SIG-M5 (cell line): ENCODE data around the gene SNRPD3.
"Not testable (repeated sequence)": the region's sequence is repeated elsewhere in the genome, so short reads cannot be mapped to it uniquely, and the experiment has no call there.

ENCODE experiments used
- DNase-seq: peaks from one replicate; lab custom pipeline; 2025; lab: John Stamatoyannopoulos, UW

Gene SNRPD3

DNA sequence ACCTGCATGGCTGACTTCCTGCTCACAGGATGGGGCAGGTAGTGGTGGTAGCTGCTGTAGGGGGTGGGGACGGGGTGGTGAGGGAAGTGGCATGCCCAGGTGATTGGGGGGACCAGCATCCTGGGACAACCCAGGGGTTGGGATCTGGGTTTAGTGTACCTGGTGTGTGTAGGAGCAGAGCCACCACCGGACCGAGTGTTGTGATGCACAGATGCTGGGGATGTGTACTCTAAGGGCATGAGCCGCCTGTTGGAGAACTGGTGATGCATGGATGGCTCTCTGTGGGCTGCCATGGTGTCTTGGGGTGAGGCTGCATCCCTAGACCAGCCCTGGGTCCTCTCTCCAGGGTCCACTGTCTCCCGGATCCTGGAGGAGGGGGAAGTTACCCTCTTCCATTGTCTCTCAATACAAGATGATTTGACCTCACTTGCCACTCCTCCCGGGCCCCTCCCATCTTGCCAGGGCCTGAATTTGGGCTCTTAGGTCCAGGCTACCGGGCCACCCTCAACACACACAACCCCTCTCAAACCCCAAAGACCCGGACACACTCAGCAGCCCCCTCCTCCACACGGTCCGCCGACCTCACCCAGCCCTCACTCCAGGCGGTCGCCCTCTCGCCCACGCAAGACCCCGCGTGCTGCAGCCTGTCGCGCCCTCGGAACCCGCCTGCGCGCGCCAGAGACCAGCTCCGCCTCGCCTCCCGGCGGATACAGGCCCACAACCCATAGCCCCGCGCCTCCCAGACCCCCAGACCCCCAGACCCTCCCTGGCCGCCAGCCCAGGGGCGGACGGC, 36.5 kb downstream of the SNRPD3 start:
- no peak for DNase-seq

DNA sequence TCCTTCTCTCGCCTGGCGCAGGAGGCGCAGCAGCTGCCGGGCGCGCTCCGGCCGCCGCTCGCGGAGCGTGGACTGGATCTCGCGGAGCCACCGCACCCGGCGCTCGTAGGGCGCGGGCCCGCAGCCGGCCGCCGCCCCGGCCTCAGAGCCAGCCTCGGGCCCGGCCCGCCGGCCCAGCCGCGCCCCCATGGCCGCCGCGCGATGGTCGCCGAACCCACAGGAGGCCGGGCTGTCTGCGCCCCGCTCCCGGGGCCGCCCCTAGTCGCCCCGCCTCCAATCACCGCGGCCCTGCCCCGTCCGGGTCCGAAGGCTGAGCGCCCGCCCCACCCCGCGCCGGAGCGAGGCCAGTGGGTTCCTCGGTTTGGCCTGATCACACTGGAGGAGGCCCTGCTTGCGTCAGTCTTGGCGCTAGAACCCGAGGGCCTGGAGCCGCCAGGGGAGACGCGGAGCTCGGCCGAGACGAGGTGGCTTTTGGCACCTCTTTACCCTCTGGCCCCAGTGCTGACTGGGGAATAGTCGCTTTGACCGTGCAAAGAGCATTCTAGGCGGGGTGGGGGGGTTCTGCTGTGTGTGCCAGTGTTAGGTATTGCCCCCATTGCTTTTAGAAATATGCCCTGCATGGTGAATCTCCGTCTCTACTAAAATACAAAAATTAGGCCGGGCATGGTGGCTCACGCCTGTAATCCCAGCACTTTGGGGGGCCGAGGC, 37.2 kb downstream of the SNRPD3 start, which contains the start of gene LRRC75B:
Gene LRRC75B (minus strand): TSS at position 223 of the 708 bp plus-strand sequence. CDS start 34 bp downstream, at position 189.
- DNase-seq: no peak

DNA sequence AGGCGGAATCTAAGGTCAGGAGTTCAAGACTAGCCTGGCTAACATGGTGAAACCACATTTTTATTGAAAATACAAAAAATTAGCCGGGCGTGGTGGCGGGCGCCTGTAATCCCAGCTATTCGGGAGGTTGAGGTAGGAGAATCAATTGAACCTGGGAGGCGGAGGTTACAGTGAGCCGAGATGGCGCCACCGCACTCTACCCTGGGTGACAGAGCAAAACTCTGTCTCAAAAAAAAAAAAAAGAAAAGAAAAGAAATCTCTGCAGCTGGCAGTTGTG, 37.7 kb downstream of the SNRPD3 start:
- DNase-seq: not testable (repeated sequence)

DNA sequence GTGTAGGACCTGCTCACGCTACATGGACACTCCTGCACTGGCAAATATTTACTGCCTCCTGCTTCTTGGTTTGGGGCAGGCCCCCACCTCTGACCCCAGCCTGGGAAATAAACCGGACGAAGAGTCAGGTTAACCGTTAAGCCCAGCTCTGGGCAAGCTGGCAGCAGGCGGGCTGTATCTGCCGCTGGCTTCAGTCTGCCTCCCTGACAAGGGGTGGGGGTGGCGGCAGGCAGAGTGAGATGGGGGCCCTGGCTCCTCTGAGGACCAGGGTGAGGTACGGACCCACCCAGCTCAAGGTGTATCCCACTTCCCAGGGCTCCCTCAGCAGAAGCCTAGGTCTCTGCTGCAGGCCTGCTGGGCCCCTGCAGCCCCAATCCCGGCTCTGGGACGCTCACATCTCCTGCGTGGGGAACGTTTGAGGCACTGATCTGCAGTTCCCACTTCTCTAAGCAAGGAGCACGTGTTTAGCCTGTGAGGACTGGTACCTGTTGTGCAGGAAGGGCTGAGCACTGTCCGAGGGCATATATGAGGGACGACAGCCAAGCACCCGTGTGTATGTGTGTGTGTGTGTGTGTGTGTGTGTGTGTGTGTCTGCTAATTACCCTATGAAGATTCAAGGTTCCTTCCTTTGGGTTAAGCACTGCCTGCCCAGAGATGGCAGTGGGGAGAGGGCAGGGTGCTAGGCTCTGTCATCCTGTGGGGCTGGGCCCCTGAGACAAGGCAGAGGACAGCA, 38.2 kb downstream of the SNRPD3 start:
- no peak for DNase-seq

DNA sequence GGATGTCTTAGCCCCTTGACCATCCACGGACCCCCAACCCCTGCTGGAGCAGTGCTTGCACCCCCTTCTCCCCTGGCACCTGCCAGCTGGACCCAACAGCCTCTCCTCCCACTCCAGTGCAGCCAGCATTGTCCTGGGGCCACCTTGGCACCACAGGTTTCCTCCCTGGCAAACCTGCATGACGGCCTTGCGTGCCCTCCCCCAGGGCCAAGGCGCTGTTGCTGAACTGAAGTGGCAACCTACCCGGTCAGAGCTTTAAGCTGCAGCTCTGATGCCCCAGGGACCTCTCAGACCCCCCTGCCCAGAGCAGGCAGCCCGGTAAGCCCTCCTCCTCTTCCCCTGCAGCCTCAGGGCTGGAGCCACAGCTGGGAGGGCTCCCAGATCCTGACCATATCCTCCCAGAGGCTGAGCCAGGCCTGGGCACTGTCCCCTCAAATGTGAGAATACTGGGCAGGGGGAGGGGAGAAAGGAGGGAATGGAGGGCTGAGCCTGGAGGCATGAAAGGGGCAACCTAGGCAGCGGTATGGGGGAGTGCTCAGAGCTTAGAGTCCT, 38.8 kb downstream of the SNRPD3 start:
- DNase-seq: no peak

DNA sequence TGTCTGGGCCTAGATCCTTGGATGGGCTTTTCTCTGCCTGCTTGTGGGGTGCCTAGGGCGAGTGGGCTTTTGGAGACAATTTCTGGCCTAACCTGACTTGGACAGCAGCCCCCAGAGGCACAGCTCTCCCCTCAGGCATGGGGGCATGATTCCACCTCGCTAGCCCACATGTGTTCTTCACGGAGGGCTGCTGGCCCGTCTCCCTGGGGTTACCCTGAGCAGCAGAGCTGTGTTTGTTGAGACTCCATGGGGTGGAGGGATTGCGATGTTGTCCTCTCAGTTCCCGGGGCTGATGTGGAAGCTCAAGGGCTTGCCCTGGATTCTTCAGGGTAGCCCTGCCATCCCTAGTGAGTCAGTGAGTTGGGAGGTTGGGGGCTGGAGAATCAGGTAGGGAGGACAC, 39.4 kb downstream of the SNRPD3 start:
- no peak for DNase-seq

DNA sequence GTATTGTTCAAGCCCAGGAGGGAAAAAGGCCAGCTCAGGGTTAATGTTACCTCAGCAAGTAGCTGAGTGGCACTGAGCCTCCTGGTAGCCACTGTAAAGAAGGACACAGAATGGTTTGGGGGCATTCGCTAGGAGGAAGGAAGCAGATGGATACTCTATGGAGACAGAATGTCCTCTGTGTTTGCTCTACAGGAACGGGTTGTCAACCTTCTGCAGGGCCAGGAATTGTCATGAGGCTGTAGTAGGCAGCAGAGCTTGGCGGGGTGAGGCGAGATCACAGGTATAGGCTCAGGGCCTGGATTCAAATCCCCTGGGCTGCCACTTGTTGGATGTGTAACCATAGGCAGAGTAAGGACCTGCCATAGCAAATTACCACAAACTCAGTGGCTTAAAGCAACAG, 40.1 kb downstream of the SNRPD3 start:
- DNase-seq: no peak

DNA sequence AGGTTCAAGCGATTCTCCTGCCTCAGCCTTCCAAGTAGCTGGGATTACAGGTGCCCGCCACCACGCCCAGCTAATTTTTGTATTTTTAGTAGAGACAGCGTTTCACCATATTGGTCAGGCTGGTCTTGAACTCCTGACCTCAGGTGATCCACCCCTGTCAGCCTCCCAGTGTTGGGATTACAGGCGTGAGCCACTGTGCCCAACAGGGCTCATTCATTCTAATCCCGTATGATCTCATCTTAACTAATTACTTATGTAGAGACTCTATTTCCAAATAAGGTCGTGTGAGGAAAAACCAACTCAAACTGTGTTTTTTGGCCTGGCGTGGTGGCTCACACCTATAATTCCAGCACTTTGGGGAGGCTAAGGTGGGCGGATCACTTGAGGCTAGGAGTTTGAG, 41.3 kb downstream of the SNRPD3 start:
- not testable (repeated sequence) for DNase-seq

DNA sequence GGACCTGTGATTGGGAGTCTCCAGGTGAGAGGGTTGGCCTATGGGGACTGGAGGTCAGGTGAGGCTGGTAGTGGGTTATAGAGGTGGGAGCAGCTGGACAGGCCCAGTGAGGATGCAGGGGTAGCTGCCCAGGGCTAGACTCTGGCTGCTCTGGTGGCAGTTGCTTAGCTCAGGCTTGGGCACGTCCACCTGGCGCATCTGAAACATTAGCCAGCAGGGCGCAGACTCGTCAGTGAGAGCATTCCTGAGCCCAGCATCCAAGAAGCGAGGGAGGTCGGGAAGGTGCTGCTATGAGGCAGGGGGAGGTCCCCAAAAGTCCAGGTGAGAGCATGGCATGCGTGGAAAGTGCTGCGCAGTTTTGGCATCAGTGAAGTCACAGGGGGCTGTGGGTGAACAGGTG, 43.7 kb downstream of the SNRPD3 start:
- no peak for DNase-seq

DNA sequence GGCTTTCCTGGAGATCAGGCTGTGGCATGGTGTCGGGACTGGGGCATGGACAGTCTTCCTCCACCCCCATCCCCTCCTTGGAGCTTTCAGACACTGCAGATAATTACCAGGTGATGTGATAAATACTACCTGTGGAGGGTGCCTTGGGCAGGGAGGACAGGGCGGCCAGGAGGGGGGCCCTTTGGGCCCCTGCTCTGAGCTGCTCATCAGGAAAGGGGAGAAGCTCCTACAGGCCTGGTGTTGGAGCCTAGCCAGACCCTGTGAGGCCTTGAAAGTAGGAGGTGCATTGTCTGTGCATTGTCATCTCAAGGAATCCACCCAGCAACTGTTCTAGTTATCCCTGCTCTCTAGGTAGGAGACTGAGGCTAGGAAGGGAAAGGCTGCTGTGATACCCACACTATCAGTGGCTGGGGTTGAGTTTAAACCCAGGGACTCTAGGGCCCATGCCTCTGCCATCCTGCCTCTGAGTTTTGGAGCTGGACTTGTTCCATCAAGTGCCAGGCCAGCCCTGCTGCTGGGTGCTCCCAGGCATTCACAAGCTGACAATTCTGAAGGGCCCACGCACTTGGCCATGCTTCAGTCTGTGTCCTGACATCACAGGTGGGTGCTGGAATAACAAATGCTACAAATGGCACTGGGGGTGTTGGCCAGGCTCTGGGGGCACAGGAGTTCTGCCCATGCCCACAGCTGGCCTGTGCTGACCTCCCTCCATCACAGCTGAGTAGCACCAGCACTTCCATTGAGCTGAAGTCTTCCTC, 44.3 kb downstream of the SNRPD3 start:
- DNase-seq: not testable (repeated sequence)

DNA sequence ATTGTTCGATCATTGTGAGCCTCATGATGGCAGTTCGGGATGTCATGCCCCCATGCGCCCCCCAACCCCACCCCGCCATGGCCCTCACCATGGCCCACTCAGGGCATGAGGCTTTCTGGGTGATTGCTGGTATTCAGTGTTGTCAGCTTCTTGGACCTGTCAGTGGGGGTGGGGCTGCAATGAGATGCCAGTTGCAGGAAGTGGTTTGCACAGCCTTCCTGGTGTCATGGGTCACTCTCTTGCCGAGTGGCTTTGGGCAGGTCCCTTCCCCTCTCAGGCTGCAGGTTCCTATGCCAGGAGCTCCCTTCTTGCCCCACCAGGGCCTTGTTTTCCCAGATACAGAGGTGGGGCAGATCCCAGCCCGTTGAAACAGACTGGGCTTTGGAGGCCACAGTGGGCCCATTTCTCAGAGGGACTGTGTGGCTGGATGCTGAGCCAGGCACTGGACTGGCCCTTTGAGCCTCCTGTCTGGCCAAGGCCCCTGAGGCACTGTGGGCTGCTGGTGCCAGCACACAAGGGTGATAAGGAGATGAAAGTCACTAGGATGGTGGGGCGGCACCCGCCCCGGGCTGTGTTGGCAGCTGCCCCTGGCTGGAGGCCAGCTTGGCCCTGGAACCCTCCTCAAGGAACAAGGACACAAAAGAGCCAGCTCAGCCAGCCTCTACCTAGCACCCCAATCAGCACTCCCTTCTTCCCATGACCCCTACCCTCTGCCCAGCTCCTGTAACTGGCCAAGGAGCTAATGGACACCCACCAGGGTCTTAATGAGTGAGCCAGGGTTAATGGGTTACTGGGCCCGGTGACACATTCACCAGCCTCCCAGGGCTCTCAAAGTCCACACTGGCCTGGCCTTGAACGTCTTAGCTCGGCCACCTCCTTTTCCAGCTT, 45.7 kb downstream of the SNRPD3 start:
- DNase-seq: no peak

DNA sequence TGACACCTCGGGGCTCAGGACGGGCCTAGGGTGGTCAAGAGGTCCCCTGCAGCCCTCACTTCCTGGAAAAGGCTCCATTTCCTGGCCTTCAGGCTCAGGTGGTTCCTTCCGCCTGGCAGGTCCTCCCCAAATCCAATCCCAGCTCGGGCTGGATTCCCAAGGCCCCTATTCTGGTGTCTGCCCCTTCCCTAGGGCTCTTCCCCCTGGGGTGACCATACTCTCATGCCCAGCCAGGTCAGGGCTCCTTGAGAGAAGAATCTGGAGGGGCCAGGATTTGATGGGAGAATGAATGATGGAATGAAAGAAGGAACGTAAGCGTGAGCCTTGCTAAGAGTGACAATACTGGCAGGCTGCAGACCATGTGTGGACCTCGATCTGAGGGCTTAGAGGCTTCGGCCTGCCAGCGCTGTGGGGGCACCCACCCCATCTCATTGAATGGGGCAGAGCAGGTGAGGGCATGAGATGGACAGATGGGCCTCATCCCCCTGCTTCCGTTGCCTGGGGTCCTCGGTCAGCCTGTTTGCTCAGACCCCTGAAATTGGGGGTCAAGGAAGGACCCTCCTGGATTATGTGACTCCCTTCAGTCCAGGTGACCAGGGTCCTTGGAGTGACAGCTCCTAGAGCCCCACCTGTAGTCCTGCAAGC, 46.4 kb downstream of the SNRPD3 start:
- DNase-seq: not testable (repeated sequence)

DNA sequence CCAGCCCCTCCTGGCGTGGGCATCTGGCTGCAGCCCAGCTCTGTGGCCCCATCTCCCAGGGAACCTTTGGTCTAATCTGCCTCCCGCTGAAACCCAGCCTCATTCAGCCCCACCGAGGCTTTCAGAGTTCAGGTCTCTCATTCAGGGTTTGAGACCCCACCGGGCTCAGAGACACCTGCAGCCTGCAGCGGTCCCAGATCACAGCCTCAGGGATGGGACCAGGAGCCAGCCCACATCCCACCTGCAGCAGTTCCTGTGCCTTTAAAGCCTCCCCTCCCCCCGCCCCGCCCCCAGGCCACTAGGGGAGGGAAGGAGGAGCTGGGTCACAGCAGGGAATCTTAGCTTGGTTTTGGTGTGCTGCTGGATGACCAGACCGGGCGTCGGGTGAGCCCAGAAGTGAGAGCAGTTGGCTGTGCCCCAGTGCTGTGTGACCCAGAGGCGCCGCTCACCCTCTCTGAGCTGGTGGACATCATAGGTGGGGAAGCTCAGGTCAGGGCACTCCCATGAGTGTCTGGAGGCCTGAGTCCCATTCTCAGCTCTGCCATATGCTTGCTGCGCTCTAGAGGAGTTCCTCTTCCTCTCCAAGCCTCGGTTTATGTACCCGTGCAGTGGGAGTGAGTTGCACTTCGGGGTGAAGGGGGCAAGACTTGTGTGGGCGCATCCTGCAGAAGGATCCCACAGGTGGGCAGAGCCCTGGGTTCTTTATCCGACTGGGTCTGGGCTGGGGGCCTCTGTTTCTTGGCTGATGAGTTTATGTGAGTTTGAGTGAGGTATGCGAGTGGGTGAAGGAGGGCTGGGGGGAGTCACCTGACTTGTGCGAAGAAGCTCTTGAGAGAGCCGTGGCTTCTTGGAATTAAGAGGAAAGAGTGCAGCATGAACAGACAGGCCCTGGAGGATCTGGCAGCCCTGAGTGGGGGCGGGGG, 47.3 kb downstream of the SNRPD3 start, which contains the start of gene GGT1:
Gene GGT1 (plus strand): TSS at position 347 of the 923 bp plus-strand sequence. CDS start 7,889 bp downstream, outside the sequence.
- DNase-seq: not testable (repeated sequence)

DNA sequence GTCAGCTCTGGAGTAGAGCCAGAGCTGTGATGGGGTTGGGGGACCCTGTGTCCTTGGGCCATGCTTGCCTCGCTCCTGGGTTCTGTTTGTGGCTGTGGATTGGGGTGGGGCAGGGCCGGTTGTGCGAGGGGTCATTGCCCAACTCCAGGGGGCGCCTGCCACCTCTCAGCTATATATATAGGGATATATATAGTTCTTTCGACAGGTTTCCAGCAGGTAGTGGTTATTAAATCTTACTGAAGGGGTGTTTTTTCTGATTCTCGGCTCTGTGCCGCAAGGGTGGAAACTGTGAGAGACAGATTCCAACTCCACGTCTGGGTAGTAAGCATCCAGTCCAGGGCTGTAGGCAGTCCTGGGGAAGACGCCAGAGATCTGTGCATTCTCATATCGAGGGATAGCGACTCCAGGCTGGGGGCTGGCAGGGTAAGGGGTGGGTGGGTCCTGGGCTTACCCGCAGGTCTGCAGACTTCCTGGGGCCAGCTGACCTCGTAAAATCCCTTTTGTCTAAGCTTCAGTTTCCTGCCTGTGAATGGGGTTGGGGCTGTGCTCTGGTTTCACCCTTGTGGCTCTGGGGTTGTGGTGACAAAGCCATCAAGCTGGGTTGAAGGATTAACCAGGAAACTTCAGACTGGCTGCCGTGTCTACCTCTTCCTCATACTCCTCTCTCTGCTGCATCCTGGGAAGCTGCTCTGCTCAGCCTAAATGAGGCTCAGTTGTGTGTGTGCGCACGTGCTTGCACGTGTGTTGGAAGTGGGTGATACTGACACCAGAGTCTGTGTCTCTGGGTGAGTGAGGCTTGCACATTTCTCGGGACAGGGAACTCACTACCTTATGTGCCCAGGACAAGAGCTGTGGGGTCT, 48.2 kb downstream of the SNRPD3 start:
- DNase-seq: not testable (repeated sequence)

DNA sequence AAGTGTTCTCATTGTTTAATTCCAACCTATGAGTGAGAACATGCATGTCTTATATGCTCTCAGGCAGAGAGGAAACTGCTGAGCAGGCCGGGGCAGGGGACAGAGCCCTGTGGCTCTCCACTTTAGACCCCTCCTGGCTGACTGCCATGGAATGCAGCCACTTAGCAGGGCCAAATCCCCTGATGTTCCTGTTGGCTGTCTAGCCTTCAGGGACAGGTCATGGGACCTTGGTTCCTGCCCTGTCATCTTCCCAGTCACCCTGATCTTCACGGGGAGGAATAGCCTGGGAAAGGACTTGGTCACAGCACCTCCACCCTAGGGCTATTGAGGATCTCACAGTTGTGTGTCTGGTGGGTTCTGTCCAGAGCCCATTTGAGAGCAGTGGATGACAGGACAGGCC, 50.5 kb downstream of the SNRPD3 start:
- not testable (repeated sequence) for DNase-seq

DNA sequence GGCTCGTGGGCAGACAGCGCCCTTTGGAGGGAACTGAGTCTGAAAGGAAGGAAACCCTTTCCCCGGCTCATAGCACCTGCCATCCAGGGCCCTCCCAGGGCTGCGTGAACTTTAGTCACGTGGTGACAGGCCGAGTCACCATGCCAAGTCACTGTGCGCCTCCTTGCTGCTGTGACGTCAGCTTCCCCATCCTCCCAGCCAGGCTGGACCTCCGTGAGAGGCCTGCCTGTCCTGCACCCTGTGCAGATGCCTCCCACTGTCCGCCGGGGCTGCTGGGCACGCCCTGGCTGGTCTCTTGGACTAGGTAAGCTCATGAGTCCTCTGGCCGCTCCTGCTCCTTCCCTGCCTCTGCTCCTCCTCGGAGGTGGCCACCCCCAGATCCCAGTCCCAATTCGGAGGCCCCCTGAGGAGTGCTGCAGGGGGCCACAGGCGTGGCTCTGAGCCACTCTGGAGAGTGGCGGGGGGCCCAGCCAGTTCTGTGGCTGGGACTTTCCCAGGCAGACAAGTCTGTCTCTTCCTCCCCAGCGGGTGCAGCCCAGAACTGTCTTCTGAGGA, 51.7 kb downstream of the SNRPD3 start:
- not testable (repeated sequence) for DNase-seq

DNA sequence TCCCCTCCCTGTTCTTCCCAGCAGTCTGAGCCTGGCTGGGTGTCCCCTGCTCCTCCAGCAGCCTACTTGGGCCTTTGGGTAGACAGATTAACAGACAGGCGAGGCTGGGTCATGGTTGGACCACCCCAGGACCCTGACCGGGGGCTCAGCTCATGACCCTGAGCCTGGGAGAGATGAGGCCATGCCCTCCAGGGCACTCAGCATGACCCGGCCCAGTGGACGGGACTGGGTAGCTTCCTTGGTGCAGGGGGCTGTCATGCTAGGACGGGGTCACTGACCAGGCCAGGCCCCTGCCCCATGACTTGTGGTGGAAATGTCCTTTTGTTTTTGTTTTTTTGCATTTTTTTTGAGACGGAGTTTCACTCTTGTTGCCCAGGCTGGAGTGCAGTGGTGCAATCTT, 52.5 kb downstream of the SNRPD3 start:
- DNase-seq: not testable (repeated sequence)

DNA sequence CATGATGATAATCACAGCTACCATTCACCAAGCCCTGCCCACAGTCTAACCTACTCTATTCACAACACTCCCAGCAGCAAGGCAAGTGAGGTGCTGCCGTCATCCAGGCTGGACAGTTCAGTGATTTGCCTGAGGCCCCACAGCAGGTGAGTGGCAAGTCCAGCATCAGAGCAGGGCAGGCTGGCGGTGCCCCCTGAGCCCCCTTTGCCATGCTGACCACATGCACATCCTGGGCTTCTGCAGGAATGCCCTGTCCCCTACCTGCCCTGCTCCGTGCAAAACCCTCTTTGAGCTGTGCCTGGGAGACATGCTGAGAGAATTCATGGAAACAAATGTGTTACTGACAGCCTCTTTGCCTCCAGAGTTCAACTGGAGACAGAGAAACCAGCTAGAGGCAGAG, 54.1 kb downstream of the SNRPD3 start:
- not testable (repeated sequence) for DNase-seq
